Left renal pelvis (tissue), 4 donors: Measurements from ENCODE around the gene PBXIP1. TPM values are rescaled to one million over a fixed set of nuclear protein-coding genes. Genes with fewer than 3 reads are reported as not detected.
"Not testable (repeated sequence)": the region's sequence is repeated elsewhere in the genome, so short reads cannot be mapped to it uniquely, and the experiment has no call there.

Experiments used
- DNase-seq, 4 donors: peaks; one replicate each; pipeline ENCODE4 v3.0.0-alpha.2; 2013; ENCODE audit warnings: low read depth in 4 of 4, low spot score in 3 of 4
- polyA plus RNA-seq, 4 donors: library from polyadenylated mRNA; unstranded; fragments of 120-200 nt; gene quantifications; one replicate each; pipeline ENCODE4 v1.2.1, GENCODE V29; 2013; ENCODE audit not compliant: insufficient read length in 4 of 4

Gene PBXIP1
- polyA plus RNA-seq, 4 donors = 66.2 to 76.1 (median 71.1) TPM

- DNase-seq = not testable (repeated sequence)
These were observed 39.5 kb upstream of the PBXIP1 start for GRCh38 chr1:154995301-154995983.

- DNase-seq = no peak
These were observed 38.7 kb upstream of the PBXIP1 start for GRCh38 chr1:154994591-154994990.

- no peak for DNase-seq
These were observed 38.3 kb upstream of the PBXIP1 start for GRCh38 chr1:154994269-154994587.

GRCh38 chr1:154993572-154994268, 37.8 kb upstream of the PBXIP1 start, which contains the start of gene LENEP:
TSS of gene LENEP (plus strand) at chr1:154993586. CDS start at chr1:154993608, 22 bp downstream.
- DNase-seq = no peak

DNA sequence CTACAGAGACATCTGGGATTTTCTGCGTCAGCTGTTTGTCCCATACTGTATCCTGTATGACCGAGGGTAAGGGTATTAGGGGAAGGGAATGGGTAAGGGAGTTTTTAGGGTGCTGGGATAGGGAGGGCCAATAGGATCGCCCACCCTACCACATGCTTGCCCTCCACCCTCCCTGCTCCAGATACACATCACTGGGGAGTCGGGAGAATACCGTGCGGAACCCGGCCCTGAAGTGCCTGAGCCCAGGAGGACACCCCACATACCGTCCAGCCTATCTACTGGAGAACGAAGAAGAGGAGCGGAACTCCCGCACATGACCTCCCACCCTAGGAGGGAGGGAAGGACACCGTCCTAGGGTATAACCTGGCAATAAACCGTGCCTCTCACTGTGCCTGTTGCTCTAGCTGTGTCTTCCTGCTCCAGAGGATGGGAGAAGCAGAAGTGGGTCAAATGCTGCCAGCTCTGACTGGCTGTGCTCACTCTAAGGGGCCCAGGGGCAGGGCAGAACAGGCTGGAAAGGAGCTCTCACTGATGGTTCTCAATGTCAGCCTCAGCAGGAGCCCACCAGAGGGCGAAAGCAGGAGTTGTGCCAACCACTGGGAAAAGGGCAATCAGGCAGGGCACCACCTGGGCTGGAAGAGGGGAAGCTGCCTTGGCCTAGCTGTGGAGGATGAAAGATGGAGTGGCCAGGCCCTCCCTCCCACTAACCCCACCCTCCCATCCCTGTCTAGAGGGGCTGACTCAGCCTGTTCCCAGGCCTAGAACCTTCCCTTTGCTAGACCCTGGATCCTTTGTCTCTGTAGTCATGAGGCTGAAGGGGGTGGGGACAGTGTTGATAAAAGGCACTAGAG, 37.0 kb upstream of the PBXIP1 start:
- DNase-seq = no peak

- no peak for DNase-seq
These were observed 34.4 kb upstream of the PBXIP1 start for GRCh38 chr1:154990276-154990675.

GRCh38 chr1:154989195-154989860, 33.4 kb upstream of the PBXIP1 start:
- no peak for DNase-seq

- DNase-seq = no peak
These were observed 32.4 kb upstream of the PBXIP1 start for GRCh38 chr1:154988058-154988954.

DNA sequence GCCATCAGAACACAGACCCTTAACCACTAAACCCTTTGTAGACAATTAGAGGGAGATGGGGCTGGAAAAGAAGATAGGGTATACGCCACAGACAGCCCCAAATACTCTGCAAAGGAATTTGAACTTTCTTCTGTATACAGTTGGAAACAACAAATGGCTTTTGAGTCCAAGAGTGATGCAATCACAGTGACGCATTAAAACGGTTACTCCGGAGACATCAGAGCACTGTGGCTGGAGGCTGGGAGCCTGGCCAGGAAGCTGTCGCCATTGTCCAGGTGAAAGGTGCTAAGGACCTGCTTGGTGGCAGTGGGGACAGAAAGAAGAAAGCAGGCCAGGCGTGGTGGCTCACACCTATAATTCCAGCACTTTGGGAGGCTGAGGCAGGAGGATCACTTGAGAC, 31.4 kb upstream of the PBXIP1 start:
- no peak for DNase-seq

GRCh38 chr1:154986736-154987135, 30.8 kb upstream of the PBXIP1 start:
- DNase-seq = not testable (repeated sequence)

DNA sequence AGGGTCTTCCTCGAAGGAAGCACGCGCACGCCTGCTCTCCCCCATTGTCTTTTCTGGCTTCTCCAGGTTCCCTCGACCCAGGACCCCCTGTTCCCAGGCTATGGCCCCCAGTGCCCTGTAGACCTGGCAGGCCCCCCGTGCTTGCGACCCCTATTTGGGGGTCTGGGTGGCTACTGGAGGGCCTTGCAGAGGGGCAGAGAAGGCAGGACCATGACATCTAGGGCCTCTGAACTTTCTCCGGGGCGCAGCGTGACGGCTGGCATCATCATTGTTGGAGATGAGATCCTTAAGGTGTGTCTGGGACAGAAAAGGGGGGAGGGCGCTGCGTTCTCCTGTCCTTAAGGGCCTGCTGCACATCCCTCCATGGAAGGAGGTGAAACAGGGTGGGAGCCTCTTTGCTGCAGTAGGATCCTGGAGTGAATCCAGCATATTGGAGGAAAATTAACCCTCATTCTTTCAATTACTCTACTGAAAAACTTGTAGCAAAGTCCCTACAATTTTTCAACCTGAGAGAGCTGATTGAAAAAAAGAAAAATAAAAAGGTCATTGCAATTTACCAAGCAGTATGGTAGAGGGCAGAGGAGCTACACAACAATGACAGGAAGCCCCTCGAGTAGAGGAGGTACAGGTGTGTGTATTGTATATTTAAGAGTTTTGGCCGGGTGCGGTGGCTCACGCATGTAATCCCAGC, 28.0 kb upstream of the PBXIP1 start:
- no peak for DNase-seq

DNA sequence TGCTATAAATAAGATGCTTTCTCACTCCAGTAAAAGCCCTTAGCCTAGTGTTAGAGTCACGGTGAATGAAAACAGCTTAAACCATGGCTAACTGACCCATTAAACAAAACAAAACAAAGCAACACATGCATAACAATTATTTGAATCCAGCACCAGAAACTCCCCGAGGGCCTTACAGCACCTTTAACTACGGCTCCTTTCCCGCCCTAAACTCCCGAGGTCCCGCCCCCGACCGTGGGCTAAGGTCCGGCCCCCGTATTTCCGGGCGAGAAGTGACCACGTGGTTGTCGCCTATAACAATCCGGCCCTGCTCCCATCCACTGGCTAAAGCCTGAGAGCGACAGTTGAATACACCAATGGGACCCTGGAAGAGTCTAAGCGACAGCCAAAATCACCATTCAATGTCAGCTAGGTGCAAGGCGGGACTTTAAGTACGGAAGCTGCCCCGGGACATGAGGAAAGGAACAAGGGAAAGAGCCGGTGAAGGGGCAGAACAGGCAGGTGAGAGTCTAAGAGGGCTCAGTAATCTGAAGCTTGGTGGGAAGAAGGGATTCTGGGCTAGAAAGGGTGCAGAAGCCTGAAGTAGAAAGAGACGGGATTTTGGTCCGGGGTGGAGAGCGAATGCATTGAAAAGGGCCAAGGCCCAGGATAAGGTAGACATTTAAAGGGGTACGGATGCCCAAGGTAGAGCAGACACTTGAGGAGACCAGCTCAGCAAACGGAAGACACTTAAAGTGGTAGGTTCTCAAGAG, 27.2 kb upstream of the PBXIP1 start, which contains the start of gene FLAD1:
Gene FLAD1 (plus strand): TSS at position 448 of the 752 bp plus-strand sequence. CDS start 351 bp downstream, outside the sequence.
- peak; percentile 98 to 100 (median 99) for DNase-seq

DNA sequence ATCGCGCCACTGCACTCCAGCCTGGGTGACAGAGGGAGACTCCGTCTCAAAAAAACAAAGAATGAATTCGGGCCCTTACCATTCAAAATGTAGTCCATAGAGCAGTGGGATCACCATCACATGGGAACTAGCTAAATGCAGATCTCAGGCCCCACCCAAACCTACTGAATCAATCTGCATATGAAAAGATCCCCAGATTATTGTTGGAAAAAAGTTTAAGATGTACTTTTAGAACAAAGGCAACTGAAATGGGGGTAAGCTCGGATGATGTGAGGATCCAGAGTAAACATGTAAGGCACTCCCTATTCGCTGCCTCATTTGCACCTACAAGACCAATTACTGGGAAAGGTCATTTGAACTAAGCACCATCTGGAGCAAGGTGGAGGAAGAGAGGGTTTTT, 26.4 kb upstream of the PBXIP1 start:
- no peak for DNase-seq

GRCh38 chr1:154978360-154978759, 22.5 kb upstream of the PBXIP1 start:
- DNase-seq = no peak

DNA sequence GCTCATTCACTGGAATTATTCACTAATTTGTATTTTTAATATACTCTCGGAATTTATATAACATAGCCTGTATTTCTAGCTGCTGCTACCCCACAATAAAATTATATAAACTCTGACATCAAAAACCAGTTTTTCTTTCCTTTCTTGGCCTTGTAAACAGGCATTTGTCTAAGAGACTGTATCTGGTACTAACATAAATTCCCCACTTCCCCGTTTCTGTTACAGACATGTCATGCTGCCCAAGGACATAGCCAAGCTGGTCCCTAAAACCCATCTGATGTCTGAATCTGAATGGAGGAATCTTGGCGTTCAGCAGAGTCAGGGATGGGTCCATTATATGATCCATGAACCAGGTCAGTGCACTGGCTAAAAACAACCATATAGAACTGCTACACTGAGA, 21.9 kb upstream of the PBXIP1 start:
- not testable (repeated sequence) for DNase-seq

GRCh38 chr1:154975409-154976059, 19.6 kb upstream of the PBXIP1 start:
- no peak for DNase-seq

DNA sequence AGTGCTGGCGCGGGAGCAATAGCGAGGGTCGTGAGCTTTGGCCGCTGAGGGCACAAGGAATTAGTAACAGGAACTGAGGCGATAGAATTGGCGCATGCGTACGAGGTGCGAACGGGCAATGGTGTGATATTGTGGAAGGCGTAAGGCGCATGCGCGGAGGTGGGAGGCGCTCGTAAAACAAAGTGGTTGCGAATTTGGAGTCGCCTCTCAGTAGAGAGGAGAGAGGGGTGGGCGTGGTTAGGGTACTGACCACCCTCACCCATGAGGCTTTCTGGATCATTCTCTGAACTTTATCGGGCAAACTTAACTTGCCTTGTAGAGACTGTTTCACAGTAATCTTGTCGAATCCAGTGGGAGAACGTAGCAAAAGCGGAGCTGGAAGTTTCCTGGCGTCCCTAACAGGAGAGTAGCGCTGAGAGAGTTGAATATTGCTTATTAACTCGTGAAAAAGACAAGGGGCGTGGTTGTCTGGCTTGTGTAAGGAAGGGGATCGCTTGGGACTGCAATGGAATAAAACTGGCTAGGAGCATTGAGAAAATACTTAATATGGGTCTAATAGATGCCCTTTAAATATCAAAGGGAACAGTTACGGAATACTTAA, 19.0 kb upstream of the PBXIP1 start:
- peak; percentile 95 to 98 (median 96) for DNase-seq
